ENCODE results near the gene CDH13.

DNA sequence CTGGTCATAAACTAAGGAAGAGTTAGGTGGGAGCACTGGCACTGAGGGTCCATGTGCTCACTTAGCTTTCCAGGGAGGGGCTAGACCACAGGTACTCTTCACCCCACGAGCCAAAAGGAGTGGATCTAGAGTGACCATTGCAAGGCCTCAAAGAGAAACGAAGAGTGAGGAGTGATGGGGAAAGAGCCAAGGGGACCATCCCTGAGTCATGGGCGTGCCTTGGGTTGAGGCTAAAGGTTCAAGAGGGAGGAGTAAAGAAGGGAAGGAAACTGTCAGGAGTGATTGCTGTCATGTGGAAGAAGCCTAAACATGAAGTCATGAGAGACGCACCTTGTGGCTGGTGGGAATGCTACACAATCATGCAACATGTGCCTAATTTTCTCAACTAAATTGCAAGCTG lies 141.0 kb downstream of the CDH13 start:
- TF ChIP-seq FOS (IDR thresholded peaks at IDR 0.05; ENCODE audit: borderline replicate concordance, insufficient read depth, low read length) (no peak), POLR2A (IDR thresholded peaks at IDR 0.05; ENCODE audit: low read depth, low read length) (no peak), EZH2 (IDR thresholded peaks at IDR 0.05; ENCODE audit: borderline replicate concordance, low read depth, low read length, severe bottlenecking) (no peak), POLR2AphosphoS5 (IDR thresholded peaks at IDR 0.05; ENCODE audit: insufficient read depth, low read depth, low read length) (no peak), JUN (IDR thresholded peaks at IDR 0.05; ENCODE audit: borderline replicate concordance, insufficient read depth, insufficient read length, low read depth) (no peak), MYC (IDR thresholded peaks at IDR 0.05; ENCODE audit: low read depth, low read length) (no peak), GATA2 (IDR thresholded peaks at IDR 0.05; ENCODE audit: insufficient read depth, insufficient read length, low read depth, low read length) (no peak)
- TF ChIP-seq, protein P1, sequence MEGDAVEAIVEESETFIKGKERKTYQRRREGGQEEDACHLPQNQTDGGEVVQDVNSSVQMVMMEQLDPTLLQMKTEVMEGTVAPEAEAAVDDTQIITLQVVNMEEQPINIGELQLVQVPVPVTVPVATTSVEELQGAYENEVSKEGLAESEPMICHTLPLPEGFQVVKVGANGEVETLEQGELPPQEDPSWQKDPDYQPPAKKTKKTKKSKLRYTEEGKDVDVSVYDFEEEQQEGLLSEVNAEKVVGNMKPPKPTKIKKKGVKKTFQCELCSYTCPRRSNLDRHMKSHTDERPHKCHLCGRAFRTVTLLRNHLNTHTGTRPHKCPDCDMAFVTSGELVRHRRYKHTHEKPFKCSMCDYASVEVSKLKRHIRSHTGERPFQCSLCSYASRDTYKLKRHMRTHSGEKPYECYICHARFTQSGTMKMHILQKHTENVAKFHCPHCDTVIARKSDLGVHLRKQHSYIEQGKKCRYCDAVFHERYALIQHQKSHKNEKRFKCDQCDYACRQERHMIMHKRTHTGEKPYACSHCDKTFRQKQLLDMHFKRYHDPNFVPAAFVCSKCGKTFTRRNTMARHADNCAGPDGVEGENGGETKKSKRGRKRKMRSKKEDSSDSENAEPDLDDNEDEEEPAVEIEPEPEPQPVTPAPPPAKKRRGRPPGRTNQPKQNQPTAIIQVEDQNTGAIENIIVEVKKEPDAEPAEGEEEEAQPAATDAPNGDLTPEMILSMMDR (IDR thresholded peaks at IDR 0.05; ENCODE audit: extremely low read depth in 1 of 2, insufficient read depth in 1 of 2, low read depth in 1 of 2, low read length in 2 of 2), result no peak

All from endothelial cell of umbilical vein (primary cell).